NCI-H526 (cell line): ENCODE measurements around the gene ZMYND11.
"Not testable (repeated sequence)": the region's sequence is repeated elsewhere in the genome, so short reads cannot be mapped to it uniquely, and the experiment has no call there.

Experiments
- DNase-seq, 2 experiments: peaks; one replicate each; lab custom pipeline; 2025; lab: John Stamatoyannopoulos, UW

Gene ZMYND11

DNA sequence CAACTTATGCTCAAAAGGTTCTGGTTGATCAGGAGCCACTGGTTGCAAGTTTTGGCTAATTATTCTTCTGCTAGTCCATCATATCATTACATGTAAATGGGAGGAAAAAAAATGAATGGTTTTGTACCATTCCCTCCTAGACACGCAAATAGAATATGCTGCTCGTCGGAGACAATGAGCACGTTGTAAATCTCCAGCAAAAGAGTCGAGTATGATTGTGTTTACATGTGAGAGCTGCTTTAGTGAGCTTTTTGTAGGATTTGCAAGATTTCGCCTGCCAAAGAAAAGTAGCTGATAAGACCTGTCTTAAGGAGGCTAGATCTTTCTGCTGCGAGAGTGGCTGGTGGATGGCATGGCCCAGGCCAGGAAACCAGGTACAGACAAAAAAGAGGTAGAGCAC lies 109.0 kb downstream of the ZMYND11 start:
- no peak for DNase-seq

DNA sequence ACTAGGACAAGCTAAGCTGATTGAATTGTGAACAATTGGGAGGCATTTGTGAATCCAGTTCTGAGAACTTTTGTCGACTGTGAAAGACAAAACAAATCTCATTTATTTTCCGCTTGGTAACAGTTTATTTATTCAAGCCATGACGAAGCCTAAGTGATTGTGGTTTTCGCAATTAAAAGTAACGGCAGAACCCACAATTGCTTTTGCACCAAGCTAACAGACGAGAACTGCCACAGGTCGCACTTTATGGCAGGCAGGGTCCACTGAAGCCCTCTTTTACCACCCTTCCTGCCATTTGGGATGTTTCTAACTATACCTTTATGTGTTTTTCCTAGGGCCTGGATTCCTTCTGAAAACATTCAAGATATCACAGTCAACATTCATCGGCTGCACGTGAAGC lies 111.2 kb downstream of the ZMYND11 start:
- no peak for DNase-seq

DNA sequence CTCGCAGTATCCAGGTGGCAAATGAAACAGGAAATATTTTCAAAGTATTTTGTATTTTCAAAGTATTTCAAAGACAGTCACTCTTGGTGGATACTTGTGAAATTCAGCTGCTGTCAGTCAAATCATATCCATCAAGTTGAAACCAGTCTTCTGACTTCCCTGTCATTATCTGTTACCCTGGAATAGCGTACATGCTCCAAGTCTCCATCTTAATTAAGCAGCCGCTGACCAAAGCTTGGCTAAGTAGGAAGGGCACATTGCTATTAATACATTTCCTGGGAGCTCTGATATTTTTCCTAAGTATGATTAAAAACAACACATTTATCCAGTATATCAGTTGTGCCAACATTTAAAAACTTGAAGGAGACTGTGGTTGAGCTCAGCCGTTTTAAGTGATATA lies 112.2 kb downstream of the ZMYND11 start:
- no peak for DNase-seq

DNA sequence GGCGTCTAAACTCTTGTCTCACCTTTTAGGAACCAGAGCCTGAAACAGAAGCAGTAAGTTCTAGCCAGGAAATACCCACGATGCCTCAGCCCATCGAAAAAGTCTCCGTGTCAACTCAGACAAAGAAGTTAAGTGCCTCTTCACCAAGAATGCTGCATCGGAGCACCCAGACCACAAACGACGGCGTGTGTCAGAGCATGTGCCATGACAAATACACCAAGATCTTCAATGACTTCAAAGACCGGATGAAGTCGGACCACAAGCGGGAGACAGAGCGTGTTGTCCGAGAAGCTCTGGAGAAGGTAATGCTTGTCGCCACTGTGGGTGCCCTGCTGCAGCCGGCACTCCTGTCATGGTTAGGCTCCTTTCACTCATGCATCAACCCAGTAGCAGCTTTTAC lies 113.1 kb downstream of the ZMYND11 start:
- no peak for DNase-seq

DNA sequence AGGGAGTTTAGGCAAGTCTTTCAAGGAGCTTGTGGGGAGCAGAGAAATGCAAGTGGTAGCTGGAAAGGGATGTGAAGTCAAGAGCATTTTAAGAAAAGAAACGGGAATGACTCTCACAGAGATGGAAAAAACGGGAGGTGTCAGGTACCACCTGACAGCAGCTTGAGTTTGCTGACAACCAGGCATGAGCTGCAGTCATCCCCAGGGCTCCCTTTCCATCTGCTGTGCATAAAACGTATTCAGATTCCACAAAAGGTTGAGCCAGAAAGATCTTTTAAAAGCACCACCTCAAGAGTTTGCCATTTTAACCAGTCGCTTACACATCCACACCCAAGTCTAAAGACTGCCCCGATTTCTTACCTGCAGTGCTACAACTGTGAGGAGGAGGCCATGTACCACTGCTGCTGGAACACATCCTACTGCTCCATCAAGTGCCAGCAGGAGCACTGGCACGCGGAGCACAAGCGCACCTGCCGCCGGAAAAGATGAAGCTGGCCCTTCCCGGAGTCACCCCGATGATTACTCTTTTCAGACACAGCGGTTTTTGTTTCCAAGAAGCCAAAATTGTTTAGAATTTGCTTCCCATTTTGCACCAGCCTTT lies 116.8 kb downstream of the ZMYND11 start:
- no peak for DNase-seq

DNA sequence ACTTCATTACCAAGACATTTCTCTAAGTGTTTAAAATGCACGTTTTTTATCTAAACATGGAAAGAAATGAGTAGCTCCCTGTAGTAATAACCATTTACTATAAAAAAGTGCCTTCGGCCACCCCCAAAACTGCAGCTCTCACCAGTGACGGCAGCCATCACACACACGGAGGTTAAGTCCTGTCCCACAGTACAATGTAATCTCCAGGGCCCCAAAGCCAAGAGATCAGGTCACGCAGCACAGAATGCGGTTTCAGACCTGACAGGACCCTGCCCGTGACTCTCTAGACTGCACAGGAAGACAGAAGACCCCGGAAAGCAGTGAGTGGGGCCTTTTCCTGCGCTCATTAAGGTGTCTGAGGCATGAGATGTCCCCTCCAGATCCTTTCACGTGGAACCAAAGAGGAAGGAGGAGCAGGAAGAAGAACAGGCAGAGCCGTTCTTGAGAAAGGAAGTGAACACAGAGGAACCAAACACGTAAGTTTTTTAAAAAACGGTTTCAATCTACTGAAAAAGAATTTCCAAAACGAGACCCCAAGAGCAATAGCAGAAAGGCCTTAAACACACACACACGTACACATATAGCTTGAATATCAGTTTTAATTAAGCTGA lies 125.7 kb downstream of the ZMYND11 start:
- DNase-seq, result no peak

DNA sequence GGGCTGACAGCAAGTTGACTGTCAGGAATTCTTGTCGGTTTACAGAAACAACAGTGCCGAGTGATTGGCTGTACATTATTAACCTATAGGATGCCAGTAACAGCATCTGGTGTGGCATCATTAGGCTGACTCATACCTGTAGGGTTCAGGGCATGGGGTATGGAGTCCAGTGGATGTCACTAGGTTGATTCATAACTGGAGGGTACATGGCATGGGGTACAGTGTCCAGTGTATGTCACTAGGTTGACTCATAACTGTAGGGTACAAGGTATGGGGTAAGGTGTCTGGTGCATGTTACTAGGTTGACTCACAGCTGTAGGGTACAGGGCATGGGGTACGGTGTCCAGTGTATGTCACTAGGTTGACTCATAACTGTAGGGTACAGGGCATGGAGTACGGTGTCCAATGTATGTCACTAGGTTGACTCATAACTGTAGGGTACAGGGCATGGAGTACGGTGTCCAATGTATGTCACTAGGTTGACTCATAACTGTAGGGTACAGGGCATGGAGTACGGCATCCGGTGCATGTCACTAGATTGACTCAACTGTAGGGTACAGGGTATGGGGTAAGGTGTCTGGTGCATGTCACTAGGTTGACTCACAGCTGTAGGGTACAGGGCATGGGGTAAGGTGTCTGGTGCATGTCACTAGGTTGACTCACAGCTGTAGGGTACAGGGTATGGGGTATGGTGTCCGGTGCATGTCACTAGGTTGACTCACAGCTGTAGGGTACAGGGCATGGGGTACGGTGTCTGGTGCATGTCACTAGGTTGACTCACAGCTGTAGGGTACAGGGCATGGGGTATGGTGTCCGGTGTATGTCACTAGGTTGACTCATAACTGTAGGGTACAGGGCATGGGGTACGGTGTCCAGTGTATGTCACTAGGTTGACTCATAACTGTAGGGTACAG lies 129.2 kb downstream of the ZMYND11 start:
- DNase-seq, result not testable (repeated sequence)

DNA sequence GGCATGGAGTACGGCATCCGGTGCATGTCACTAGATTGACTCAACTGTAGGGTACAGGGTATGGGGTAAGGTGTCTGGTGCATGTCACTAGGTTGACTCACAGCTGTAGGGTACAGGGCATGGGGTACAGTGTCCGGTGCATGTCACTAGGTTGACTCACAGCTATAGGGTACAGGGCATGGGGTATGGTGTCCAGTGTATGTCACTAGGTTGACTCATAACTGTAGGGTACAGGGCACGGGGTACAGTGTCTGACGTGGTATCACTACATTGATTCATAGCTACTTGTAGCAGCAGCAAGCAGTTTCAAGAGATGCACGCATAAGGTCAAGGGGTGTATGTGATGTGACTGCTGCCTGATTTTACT lies 129.8 kb downstream of the ZMYND11 start:
- DNase-seq, result not testable (repeated sequence)

DNA sequence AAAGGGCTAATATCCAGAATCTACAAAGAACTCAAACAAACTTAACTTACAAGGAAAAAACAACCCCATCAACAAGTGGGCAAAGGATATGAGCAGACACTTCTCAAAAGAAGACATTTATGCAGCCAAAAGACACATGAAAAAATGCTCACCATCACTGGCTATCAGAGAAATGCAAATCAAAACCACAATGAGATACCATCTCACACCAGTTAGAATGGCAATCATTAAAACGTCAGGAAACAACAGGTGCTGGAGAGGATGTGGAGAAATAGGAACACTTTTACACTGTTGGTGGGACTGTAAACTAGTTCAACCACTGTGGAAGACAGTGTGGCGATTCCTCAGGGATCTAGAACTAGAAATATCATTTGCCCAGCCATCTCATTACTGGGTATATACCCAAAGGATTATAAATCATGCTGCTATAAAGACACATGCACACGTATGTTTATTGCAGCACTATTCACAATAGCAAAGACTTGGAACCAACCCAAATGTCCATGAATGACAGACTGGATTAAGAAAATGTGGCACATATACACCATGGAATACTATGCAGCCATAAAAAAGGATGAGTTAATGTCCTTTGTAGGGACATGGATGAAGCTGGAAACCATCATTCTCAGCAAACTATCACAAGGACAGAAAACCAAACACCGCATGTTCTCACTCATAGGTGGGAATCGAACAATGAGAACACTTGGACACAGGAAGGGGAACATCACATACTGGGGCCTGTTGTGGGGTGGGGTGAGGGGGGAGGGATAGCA lies 130.7 kb downstream of the ZMYND11 start:
- DNase-seq, result not testable (repeated sequence)

DNA sequence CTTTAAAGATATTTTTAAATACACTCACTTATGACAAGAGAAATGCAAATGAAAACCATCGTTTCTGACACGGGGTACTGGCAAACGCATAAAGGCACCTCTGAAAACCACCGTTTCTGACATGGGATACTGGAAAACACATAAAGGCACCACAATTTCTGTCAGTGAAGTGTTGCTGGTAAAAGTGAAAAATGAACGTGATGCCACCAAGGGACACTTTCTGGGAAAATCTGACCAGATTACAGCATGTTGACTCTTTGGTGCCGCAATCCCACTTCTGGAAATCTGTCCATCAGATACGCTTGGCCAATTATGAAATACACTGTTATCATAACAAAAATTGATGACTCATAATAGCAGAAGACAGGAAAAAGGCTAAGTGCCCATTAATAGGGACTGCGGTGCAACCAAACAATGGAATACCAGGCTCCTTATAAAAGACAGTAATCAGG lies 131.7 kb downstream of the ZMYND11 start:
- DNase-seq, result no peak

DNA sequence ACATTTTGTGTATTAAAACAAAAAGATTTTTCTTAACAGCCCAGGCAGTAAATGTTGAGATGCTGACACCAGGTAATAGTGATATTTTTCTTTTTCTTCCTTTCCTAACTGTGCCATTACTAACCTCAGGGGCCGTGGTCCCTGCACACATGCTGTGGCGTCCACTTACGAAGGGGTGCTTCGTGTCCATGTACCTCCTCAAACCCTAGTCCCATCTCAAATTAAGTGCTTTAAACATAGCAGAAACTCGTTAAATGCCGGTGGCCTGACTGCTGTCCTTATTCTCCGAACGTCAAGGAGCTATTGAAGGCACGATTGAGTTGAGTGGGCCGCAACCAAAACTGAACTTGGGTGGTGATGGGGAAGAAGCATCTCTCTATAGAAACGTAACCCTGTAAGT lies 132.4 kb downstream of the ZMYND11 start:
- DNase-seq, result no peak

DNA sequence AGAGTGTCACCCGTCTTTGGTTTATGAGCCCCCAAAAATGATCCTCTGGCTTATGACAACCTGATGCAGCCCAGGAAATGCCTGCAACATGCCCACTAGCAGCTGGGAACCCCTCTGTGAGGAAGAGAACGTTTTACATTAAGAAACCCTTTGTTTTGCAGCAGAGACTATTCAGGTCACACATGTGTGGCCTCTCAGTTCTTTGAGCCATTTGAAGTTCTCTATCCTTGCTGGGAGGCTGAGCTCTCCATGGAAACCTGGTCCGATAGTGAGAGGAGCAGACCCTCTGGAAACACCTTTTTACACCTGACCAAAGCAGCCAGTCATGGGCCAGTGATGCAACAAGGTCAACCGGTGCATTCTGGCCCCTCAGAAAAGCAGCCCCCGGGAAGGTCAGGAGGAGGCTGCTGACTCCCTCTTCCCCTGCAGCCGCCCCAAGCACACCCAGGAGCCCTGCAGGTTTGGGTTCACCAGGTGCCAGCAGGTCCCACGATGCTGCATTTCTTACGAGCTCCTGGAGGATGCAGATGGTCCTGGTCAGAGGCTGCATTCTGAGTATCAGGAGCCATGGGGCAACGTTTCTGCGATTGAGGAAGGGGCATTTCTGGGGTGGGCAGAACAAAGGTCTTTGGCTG lies 134.3 kb downstream of the ZMYND11 start:
- DNase-seq, result no peak

DNA sequence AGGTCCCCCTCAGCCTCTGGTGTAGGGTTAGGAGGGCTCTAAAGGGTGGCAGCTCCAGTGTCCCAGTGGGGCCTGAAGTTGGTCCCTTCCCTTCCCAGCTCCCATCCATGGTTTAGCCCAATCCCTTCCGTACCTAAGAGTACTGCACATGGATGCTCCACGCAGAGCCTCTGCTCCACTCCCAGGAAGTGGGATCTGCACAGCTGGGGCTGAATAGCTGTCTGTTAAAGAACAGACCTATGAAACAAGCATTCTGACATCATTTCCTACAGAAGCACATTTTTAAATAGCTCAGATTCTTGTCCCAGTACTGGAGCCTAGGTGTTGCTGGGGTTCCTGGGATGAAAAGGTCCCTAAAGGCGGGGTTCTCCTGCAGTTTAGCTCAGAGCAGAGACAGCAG lies 135.9 kb downstream of the ZMYND11 start:
- DNase-seq, result no peak

DNA sequence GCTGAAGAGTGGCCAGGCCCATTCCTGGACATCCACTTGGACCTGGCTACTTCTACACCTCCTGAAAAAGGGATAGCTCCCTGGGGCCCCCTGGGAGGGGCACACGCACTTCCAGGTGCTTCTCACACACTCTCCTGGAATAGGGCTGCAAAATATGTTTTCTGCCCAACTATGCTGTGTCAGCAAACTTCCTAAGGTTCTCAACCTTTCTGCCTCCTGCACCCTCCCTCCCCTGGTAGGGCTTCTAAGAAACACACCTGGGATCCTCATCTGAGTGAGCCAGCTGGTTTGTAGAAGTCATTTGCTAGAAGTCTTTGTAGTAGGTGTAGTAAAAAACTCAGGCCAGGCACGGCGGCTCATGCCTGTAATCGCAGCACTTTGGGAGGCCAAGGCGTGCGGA lies 136.5 kb downstream of the ZMYND11 start:
- no peak for DNase-seq

DNA sequence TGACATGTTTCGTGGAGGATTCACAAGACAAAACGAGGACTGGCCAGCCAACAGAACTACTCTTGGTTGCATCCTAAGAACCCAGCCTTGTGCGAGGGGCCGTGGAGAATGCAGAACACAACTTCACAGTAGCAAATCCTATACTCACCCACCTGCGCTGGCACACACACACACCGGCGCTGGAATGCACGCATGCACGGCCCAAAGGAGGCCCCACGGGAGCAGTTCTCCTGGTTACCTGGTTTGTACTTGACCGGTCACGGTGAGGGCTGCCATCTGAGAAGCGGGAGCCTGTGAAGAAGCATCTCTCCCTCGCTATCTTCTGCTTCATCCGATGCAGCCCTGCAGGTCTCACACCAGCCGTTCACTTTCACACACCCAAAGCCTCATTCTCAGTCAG lies 137.8 kb downstream of the ZMYND11 start:
- no peak for DNase-seq

DNA sequence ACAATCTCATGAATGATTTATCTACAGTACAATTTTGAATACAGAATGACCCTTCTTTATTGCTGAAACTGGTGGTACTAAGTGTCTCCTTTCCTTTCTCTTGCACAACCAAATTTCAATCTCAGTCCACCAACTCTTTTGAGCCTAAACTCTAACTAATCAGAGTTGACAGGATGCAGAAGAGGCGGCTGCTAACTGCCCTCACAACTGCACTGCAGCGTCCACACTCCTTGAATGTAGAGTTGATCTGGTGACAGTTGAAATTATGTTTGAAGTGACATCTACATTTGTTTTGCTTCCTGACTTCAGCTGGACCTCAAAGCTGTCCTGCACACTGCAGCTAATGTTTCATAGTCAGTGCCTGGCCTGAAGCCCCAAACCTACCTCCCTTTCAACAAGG lies 139.6 kb downstream of the ZMYND11 start:
- no peak for DNase-seq

DNA sequence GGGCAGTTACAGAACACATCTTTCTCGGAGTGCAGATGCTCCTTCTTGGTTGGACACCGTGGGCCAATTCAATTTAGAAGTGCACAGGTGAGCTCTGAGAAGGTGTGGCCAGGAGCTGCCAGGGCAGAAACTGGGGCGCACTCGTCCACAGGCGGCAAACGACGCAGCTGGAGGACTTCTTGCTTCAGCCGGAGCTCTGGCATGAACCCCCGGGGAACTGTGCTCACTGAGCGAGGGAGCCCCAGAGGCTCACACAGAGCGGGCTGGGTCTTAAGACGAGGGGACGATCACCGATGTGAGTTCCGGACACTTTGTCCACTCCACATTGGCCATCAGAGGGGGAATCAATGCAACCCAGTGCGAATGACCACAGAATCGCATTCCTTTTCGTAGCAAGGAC lies 140.4 kb downstream of the ZMYND11 start:
- DNase-seq, result no peak

DNA sequence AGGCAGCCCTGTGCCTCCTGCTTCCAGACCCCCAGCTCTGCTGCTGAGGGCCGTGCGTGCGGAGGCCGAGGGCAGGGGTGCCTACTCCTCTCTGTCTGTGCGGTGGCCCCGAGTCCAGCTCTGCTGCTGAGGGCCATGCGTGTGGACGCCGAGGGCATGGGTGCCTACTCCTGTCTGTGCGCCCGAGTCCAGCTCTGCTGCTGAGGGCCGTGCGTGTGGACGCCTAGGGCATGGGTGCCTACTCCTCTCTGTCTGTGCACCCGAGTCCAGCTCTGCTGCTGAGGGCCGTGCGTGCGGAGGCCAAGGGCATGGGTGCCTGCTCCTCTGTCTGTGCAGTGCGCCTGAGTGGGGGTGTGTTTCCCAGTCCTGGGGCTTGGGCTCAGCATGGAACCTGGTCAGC lies 142.7 kb downstream of the ZMYND11 start:
- no peak for DNase-seq

DNA sequence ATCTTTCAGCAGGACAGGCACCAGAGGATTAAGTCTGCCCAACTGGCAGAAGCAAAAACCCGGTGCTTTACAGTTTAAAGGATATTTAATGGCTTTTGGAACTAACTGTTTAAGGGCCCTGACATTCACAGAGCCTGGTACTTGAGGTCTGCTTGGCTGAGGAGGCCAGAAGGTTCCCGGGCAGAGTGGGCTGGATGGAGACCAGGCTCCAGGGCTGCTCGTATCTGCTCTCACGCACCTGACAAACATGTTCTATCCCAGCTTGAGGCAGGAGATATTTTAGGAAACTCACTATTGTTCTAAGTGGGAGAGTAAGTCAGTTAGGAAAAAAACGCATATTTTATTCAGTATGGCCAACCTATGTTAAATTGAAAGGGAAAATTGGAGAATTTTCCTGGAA lies 143.5 kb downstream of the ZMYND11 start:
- no peak for DNase-seq

DNA sequence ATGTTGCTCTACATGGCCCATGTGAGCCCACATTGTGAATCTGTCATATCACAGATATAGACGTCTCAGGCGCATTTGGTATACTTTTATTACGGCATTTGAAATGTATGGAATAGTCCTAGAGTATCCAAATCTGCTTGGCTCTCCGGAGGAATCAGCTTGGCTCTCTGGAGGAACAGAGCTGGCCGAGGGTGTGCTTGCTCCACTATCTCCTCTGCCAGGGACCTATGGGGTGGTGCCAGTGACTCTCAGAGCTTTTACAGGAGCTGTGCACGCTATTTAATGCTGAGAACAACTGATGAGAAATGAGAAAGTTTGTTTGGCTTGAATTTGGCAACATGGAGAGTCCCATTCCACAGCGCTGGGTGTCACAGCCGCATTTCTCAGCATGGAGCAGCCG lies 144.0 kb downstream of the ZMYND11 start:
- no peak for DNase-seq

DNA sequence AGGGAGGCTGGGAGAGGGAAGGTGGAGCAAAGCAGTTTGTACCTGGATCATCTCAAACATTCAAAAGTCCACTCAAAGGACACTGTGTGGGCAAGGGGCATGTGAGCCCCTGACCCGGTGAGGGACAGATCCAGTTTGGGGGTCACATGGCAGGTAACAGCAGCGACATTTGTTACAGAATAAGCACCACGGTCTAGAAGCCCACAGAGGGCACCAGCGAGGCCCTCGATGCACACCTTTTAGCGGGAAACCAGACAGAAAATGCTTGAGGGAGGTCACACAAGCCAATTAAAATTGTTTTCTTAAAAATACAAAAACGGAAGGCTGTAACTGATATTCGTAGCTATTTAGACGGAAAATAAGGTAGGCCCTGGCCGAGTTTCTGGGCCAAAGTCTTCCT lies 144.4 kb downstream of the ZMYND11 start:
- DNase-seq, result no peak
